GM12878 (cell line): ENCODE measurements around the gene SSBP3. TPM values are rescaled to one million over a fixed set of nuclear protein-coding genes. Genes with fewer than 3 reads are reported as not detected.

ENCODE experiments used
- ATF3 ChIP-seq: IDR thresholded peaks from 2 replicates; pipeline ENCODE4 v1.6.1; 2011; ENCODE audit warnings: low read depth, mild to moderate bottlenecking, low read length, moderate library complexity, borderline replicate concordance; ENCODE audit errors: extremely low read depth
- EGR1 ChIP-seq, 2 experiments: IDR thresholded peaks; 1 replicate in 1 of 2; 2 replicates in 1 of 2; pipeline ENCODE4 v1.6.1; 2011 to 2012; ENCODE audit warnings: low read depth in 2 of 2, low read length in 2 of 2, borderline replicate concordance in 1 of 2, mild to moderate bottlenecking in 1 of 2, moderate library complexity in 1 of 2
- HDAC6 ChIP-seq: fragments of 200-600 bp; sonication (generic); IDR thresholded peaks from one replicate; pipeline ENCODE4 v1.8.0; 2017; ENCODE audit warnings: antibody characterized with exemption; ENCODE audit not compliant: unreplicated experiment
- HDGF ChIP-seq: fragments of 450-650 bp; IDR thresholded peaks from 2 replicates; pipeline ENCODE4 v1.6.1; 2016; ENCODE audit warnings: antibody characterized with exemption
- IRF3 ChIP-seq: fragments of 450-650 bp; IDR thresholded peaks from 2 replicates; pipeline ENCODE4 v1.6.1; 2014; ENCODE audit warnings: mild to moderate bottlenecking
- KLF5 ChIP-seq: fragments of 450-650 bp; IDR thresholded peaks from 2 replicates; pipeline ENCODE4 v1.6.1; 2014; ENCODE audit warnings: mild to moderate bottlenecking; ENCODE audit not compliant: partially characterized antibody
- MYC ChIP-seq: IDR thresholded peaks from 2 replicates; pipeline ENCODE4 v1.6.1; 2011; ENCODE audit warnings: mild to moderate bottlenecking, low read length, moderate library complexity, inconsistent platforms; ENCODE audit not compliant: insufficient read depth, insufficient replicate concordance, insufficient read length, severe bottlenecking
- NKRF ChIP-seq: fragments of 450-650 bp; conservative IDR thresholded peaks from 2 replicates; pipeline ENCODE4 v1.6.1; 2017; ENCODE audit warnings: mild to moderate bottlenecking, moderate library complexity
- POU2F2 ChIP-seq: IDR thresholded peaks from 3 replicates; pipeline ENCODE4 v1.6.1; 2011; ENCODE audit warnings: low read depth, mild to moderate bottlenecking, low read length, borderline replicate concordance
- RB1 ChIP-seq: fragments of 450-650 bp; formaldehyde crosslinking; IDR thresholded peaks from 2 replicates; pipeline ENCODE4 v1.6.1; 2017; ENCODE audit warnings: mild to moderate bottlenecking, borderline replicate concordance
- ZNF217 ChIP-seq: fragments of 450-650 bp; IDR thresholded peaks from 2 replicates; pipeline ENCODE4 v1.6.1; 2017; ENCODE audit warnings: antibody characterized with exemption, mild to moderate bottlenecking
- ZNF687 ChIP-seq: fragments of 450-650 bp; IDR thresholded peaks from 2 replicates; pipeline ENCODE4 v1.6.1; 2017; ENCODE audit warnings: mild to moderate bottlenecking, moderate library complexity
- polyA plus RNA-seq, 11 experiments: library from polyadenylated mRNA; depleted of rRNA in 4 of 11; unstranded in 6 of 11; stranded (reverse) in 5 of 11; fragments of >200 nt; fragmentation: Nextera tagmentation in 4 of 11; fragmentation: Illumina TruSeq in 1 of 11; extraction: Ambion mirVana in 4 of 11; extraction: Trizol in 1 of 11; gene quantifications; 1 replicate in 1 of 11; 2 replicates in 10 of 11; pipeline versions ENCODE4 v1.2.1 to v1.2.3, GENCODE V29; 2011 to 2016; ENCODE audit warnings: inconsistent platforms in 2 of 11, missing spikeins in 2 of 11, low read depth in 1 of 11
- total RNA-seq, 4 experiments: library from RNA; depleted of rRNA in 3 of 4; stranded (reverse); fragments of >200 nt in 3 of 4; fragmentation: Illumina TruSeq in 1 of 4; extraction: Trizol in 1 of 4; gene quantifications; 2 replicates each; pipeline versions ENCODE4 v1.2.1 to v1.2.3, GENCODE V29; 2013 to 2021

The SSBP3 gene
- total and polyA plus RNA-seq, 10 of the 15 experiments (the other 5 are each of a cell fraction or from before 2014, with no cell fraction given) = 4.1 to 51.7 (median 17.1) TPM

- no peak for TF ChIP-seq ZNF217
- no peak for TF ChIP-seq HDGF
- no peak for TF ChIP-seq RB1
- no peak for TF ChIP-seq NKRF
- TF ChIP-seq HDAC6 = no peak
- no peak for TF ChIP-seq KLF5
- no peak for TF ChIP-seq EGR1 (IDR thresholded peaks at IDR 0.05; ENCODE audit: borderline replicate concordance in 1 of 2, low read depth in 2 of 2, low read length in 2 of 2)
- no peak for TF ChIP-seq IRF3
- no peak for TF ChIP-seq MYC
- TF ChIP-seq ZNF687 = no peak
- no peak for TF ChIP-seq POU2F2
- no peak for TF ChIP-seq ATF3
- TF ChIP-seq, all 136 proteins: peak for 0
These were observed 80.3 kb downstream of the SSBP3 start (continued) for GRCh38 chr1:54325703-54326461.
